Superior temporal gyrus (tissue), 1 donor: ENCODE measurements around the gene DLGAP1.

Source experiments
- DNase-seq: peaks from one replicate; pipeline ENCODE4 v3.0.0-alpha.2; 2016; ENCODE audit errors: extremely low spot score

The DLGAP1 gene

GRCh38 chr18:3540805-3541548 is 914.1 kb downstream of the DLGAP1 start:
- no peak for DNase-seq

- DNase-seq = no peak
Measured at GRCh38 chr18:3538954-3539617, 916.0 kb downstream of the DLGAP1 start.

- peak; percentile 74 for DNase-seq
Measured at GRCh38 chr18:3538456-3538855, 916.7 kb downstream of the DLGAP1 start.

- no peak for DNase-seq
Measured at GRCh38 chr18:3530807-3531206, 924.3 kb downstream of the DLGAP1 start.

GRCh38 chr18:3529601-3530000 is 925.5 kb downstream of the DLGAP1 start:
- DNase-seq = no peak

GRCh38 chr18:3529077-3529476 is 926.0 kb downstream of the DLGAP1 start:
- DNase-seq = no peak

- DNase-seq = no peak
Measured at GRCh38 chr18:3528231-3528630, 926.9 kb downstream of the DLGAP1 start.

GRCh38 chr18:3526421-3527354 is 928.4 kb downstream of the DLGAP1 start:
- peak; percentile 86 for DNase-seq

GRCh38 chr18:3525870-3526420 is 929.2 kb downstream of the DLGAP1 start:
- DNase-seq = peak; percentile 79

GRCh38 chr18:3524706-3525105 is 930.4 kb downstream of the DLGAP1 start:
- DNase-seq = peak; percentile 77

GRCh38 chr18:3520230-3521085 is 934.6 kb downstream of the DLGAP1 start:
- no peak for DNase-seq

GRCh38 chr18:3514312-3515216 is 940.5 kb downstream of the DLGAP1 start:
- no peak for DNase-seq

- no peak for DNase-seq
Measured at GRCh38 chr18:3513481-3513880, 941.6 kb downstream of the DLGAP1 start.

- no peak for DNase-seq
Measured at GRCh38 chr18:3511980-3512379, 943.1 kb downstream of the DLGAP1 start.

- DNase-seq = no peak
Measured at GRCh38 chr18:3510896-3511295, 944.2 kb downstream of the DLGAP1 start.

GRCh38 chr18:3510024-3510423 is 945.1 kb downstream of the DLGAP1 start:
- DNase-seq = no peak

- no peak for DNase-seq
Measured at GRCh38 chr18:3508576-3509549, 946.2 kb downstream of the DLGAP1 start.

- no peak for DNase-seq
Measured at GRCh38 chr18:3504637-3505036, 950.5 kb downstream of the DLGAP1 start.

GRCh38 chr18:3502650-3503049 is 952.5 kb downstream of the DLGAP1 start:
- DNase-seq = no peak
